ENCODE data around the gene NAA80.

NAA80 gene

GRCh38 chr3:50256978-50257890, 42.0 kb downstream of the NAA80 start:
- ChIA-PET POLR2A (no interaction called here), CTCF (interaction anchor here (1.2 to 47.4 kb wide), 4 partner anchors 9 to 63 kb away, joined by 3 to 1609 read pairs (median 829); partner anchors contain the start of genes GNAI2, GNAT1, LSMEM2 and SEMA3B)
- H3K4me3 ChIP-seq (ENCODE audit: low read depth, low read length) = no peak overlapping the region
- TF ChIP-seq CTCF (IDR thresholded peaks at IDR 0.05; ENCODE audit: insufficient read depth, low read length, missing control alignments) = peak; percentile 58
- no peak for DNase-seq (ENCODE audit: low read depth, low spot score)

GRCh38 chr3:50255251-50255615, 44.0 kb downstream of the NAA80 start:
- CTCF ChIA-PET = interaction anchor here (6.8 to 47.4 kb wide), 3 partner anchors 11 to 61 kb away, joined by 49 to 1609 read pairs (median 1609); partner anchors contain the start of genes GNAI2, GNAT1, LSMEM2 and SEMA3B
- no peak overlapping the region for H3K4me3 ChIP-seq (ENCODE audit: low read depth, low read length)
- POLR2A ChIA-PET = interaction anchor here (1.6 kb wide), 1 partner anchor 20 kb away, joined by 4 read pairs; no protein-coding TSS in a partner anchor
- no peak for TF ChIP-seq CTCF (IDR thresholded peaks at IDR 0.05; ENCODE audit: insufficient read depth, low read length, missing control alignments)
- no peak for DNase-seq (ENCODE audit: low read depth, low spot score)

- POLR2A ChIA-PET = interaction anchor here (1.2 to 1.6 kb wide), 2 partner anchors 10 to 20 kb away, joined by 3 to 4 read pairs; no protein-coding TSS in a partner anchor
- no peak for TF ChIP-seq CTCF (IDR thresholded peaks at IDR 0.05; ENCODE audit: insufficient read depth, low read length, missing control alignments)
- CTCF ChIA-PET = interaction anchor here (6.8 to 47.4 kb wide), 3 partner anchors 11 to 61 kb away, joined by 49 to 1609 read pairs (median 1609); partner anchors contain the start of genes GNAI2, GNAT1, LSMEM2 and SEMA3B
- H3K4me3 ChIP-seq (ENCODE audit: low read depth, low read length) = no peak overlapping the region
- DNase-seq (ENCODE audit: low read depth, low spot score) = no peak
Measured at GRCh38 chr3:50254577-50255250, 44.5 kb downstream of the NAA80 start.

GRCh38 chr3:50251220-50251619, 48.0 kb downstream of the NAA80 start:
- DNase-seq (ENCODE audit: low read depth, low spot score) = no peak
- ChIA-PET POLR2A (interaction anchor here (1.2 to 2.5 kb wide), 3 partner anchors 13 to 15 kb away, joined by 5 to 10 read pairs (median 5); partner anchors contain the start of gene GNAI2), CTCF (interaction anchor here (1.6 to 47.4 kb wide), 3 partner anchors 13 to 57 kb away, joined by 8 to 1609 read pairs (median 1609); partner anchors contain the start of genes GNAI2, LSMEM2 and SEMA3B)
- TF ChIP-seq CTCF (IDR thresholded peaks at IDR 0.05; ENCODE audit: insufficient read depth, low read length, missing control alignments) = no peak
- H3K4me3 ChIP-seq (ENCODE audit: low read depth, low read length) = no peak overlapping the region

- DNase-seq (ENCODE audit: low read depth, low spot score) = no peak
- no peak overlapping the region for H3K4me3 ChIP-seq (ENCODE audit: low read depth, low read length)
- CTCF ChIA-PET = interaction anchor here (11.0 to 47.4 kb wide), 3 partner anchors 12 to 58 kb away, joined by 125 to 1609 read pairs (median 1609); partner anchors contain the start of genes GNAI2, GNAT1, LSMEM2 and SEMA3B
- TF ChIP-seq CTCF (IDR thresholded peaks at IDR 0.05; ENCODE audit: insufficient read depth, low read length, missing control alignments) = no peak
- POLR2A ChIA-PET = interaction anchor here (0.5 to 2.5 kb wide), 5 partner anchors 10 to 492 kb away, joined by 3 to 10 read pairs (median 5); partner anchors contain the start of gene GNAI2
Measured at GRCh38 chr3:50250514-50250913, 48.7 kb downstream of the NAA80 start.

All from AG04449 (cell line).